Measurements from ENCODE around the gene NFKB2. TPM values are rescaled to one million over a fixed set of nuclear protein-coding genes. Genes with fewer than 3 reads are reported as not detected.

Gene NFKB2
- 15.3 and 24.0 TPM in 2 replicates for total RNA-seq

- DNase-seq (ENCODE audit: low read depth in 2 of 2): peak; percentile 82 to 91
These were observed at the start of gene NFKB2 for GRCh38 chr10:102395400-102396316. Gene NFKB2, plus strand, starts transcription at chr10:102395705. Its CDS starts 255 bp downstream, at chr10:102395960.

GRCh38 chr10:102347236-102347828, 48.2 kb upstream of the NFKB2 start:
- DNase-seq (ENCODE audit: low read depth in 2 of 2): peak; percentile 45 to 80

DNA sequence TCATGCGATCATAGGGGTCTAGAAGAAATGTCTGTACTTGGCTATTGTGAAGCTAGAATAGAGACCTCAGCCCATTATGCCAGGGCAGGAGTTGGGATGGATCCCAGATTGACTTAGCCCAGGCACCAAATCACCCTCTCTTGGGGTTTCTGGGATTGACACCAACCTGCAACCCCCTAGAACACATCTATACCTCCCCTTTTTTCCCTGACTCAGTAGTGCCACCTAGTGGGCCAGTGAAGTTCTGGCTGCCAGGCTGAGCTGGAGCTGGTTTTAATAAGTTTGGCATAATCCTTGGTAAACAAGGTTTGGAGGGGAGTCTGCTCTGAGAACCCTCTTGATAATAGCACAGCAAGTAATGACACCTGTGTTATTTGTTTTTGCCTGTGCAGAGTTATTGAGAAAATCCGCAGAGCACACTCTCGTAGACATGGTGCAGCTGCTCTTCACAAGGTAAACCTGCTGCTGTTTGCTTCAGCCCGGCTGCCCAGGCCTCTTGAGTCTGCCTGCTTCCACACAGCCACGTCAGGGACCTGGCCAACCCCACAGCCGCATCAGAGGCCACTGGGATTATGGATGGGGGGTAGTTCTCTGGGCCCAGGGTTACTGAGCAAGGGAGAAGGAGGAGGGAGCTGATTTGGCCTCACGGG, 43.3 kb upstream of the NFKB2 start:
- DNase-seq (ENCODE audit: low read depth in 2 of 2): peak; percentile 45 to 62

DNA sequence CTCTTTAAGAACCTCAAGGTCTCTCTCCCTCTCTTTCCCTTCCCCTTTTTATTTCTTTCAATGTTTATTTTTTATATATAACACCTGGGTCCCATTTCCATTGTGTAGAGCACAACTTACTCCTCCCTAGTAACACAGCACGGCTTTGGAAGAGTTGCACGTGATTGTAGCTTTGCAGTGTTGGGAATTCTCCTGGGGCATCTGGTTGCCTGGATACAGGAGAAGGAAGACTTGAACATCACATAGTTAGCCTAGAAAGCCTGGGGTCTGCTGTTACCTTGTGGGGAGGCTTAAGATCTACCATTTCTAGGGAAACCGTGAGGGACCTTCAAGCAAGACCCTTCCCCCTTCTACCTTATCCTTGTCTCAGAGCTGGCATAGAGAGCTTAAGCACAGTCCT, 41.1 kb upstream of the NFKB2 start:
- DNase-seq (ENCODE audit: low read depth in 2 of 2): no peak

GRCh38 chr10:102358712-102359382, 36.7 kb upstream of the NFKB2 start:
- DNase-seq (ENCODE audit: low read depth in 2 of 2): no peak

DNA sequence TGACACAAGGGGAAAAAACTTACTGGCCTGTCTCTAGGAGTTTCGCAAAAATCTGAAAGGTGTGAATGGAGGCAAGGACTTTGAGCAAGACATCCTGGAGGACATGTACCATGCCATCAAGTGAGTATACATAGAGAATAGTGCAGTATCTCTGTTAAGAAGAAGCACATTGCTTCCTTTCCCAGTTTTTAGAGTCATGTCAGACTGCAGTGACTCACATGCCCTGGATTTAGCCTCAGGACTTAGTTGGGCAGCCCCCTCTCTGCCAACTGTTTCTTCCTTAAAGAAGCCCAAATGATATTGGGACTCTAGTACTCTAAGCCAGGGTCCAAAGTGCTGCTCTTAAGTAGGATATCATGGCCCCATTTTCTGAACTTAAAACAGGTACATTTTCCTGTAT, 28.1 kb upstream of the NFKB2 start:
- no peak for DNase-seq (ENCODE audit: low read depth in 2 of 2)

DNA sequence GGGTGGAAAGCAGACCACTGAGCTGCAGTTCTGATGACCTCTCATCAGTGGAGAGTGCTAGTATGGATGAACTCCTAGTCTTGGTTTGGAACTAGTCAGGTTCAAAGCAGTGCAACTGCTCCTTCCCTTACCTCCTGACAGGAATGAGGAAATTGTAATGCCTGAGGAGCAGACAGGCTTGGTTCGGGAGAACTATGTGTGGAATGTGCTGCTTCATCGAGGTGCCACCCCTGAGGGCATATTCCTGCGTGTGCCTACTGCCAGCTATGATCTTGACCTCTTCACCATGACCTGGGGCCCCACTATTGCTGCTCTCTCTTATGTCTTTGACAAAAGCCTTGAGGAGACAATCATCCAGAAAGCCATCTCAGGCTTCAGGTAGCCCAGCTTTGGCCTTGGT, 27.4 kb upstream of the NFKB2 start:
- no peak for DNase-seq (ENCODE audit: low read depth in 2 of 2)

- DNase-seq (ENCODE audit: low read depth in 2 of 2): no peak
These were observed 24.2 kb upstream of the NFKB2 start for GRCh38 chr10:102371295-102371694.

GRCh38 chr10:102375250-102375649, 20.3 kb upstream of the NFKB2 start:
- no peak for DNase-seq (ENCODE audit: low read depth in 2 of 2)

DNA sequence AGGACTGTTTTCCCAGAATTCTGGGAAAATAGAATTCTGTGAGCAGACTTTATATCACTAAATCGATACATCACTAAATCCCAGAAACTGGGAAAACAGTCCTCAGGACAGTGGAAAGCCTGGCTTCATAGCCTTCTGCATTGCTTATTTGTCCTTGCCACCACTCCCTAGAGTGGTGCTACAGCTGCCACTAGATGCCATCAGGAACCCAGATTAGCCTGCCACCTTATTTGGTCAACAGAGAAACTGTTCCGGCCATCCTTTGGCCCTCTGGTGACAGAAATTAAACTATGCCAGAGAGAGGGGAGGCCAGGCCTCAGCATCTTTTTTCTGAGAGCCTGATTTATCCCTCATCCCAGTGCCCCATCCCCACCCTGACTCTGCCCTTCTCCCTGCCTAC, 19.6 kb upstream of the NFKB2 start:
- DNase-seq (ENCODE audit: low read depth in 2 of 2): no peak

- DNase-seq (ENCODE audit: low read depth in 2 of 2): no peak
These were observed 18.6 kb upstream of the NFKB2 start for GRCh38 chr10:102376901-102377300.

- DNase-seq (ENCODE audit: low read depth in 2 of 2): no peak
These were observed 16.1 kb upstream of the NFKB2 start for GRCh38 chr10:102379383-102379782.

- DNase-seq (ENCODE audit: low read depth in 2 of 2): no peak
These were observed 13.5 kb upstream of the NFKB2 start for GRCh38 chr10:102381983-102382382.

GRCh38 chr10:102382871-102383270, 12.6 kb upstream of the NFKB2 start:
- DNase-seq (ENCODE audit: low read depth in 2 of 2): no peak

- no peak for DNase-seq (ENCODE audit: low read depth in 2 of 2)
These were observed 11.5 kb upstream of the NFKB2 start for GRCh38 chr10:102384053-102384452.

- DNase-seq (ENCODE audit: low read depth in 2 of 2): no peak
These were observed 10.7 kb upstream of the NFKB2 start for GRCh38 chr10:102384606-102385429.

DNA sequence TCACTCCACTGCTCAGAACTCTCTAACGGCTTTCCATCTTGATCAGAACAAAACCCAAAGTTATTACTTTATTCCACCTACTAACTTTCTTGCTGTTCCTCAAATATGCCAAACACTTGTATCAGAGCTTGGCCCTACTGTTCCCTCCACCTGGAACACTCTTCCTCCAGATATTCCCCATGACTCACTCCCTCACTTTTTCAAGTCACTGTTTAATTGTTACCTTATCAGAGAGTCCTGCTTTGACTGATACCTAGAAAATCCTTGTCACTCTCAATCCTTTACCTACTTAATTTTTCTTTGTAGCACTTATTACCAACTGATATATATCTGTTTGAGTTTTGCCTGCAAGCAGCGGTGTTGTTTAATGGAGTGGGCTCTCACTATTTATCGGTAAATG, 5.6 kb upstream of the NFKB2 start:
- DNase-seq (ENCODE audit: low read depth in 2 of 2): no peak

DNA sequence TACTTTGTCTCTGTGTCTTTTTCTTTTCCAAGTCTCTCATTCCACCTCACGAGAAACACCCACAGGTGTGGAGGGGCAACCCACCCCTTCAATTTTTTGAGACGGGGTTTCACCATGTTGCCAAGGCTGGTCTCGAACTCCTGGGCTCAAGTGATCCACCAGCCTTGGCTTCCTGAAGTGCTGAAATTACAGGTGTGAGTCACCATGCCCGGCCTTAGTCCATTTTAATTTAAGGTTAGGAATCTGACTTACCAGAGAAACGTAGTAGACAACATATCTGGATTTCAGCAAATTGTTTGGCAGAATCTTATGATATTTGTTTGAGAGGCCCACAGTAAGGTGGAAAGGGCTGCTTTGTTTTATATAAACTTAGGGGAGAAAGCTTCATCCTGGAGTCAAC, 3.2 kb upstream of the NFKB2 start:
- DNase-seq (ENCODE audit: low read depth in 2 of 2): no peak

GRCh38 chr10:102393411-102394078, 2.0 kb upstream of the NFKB2 start:
- DNase-seq (ENCODE audit: low read depth in 2 of 2): no peak

DNA sequence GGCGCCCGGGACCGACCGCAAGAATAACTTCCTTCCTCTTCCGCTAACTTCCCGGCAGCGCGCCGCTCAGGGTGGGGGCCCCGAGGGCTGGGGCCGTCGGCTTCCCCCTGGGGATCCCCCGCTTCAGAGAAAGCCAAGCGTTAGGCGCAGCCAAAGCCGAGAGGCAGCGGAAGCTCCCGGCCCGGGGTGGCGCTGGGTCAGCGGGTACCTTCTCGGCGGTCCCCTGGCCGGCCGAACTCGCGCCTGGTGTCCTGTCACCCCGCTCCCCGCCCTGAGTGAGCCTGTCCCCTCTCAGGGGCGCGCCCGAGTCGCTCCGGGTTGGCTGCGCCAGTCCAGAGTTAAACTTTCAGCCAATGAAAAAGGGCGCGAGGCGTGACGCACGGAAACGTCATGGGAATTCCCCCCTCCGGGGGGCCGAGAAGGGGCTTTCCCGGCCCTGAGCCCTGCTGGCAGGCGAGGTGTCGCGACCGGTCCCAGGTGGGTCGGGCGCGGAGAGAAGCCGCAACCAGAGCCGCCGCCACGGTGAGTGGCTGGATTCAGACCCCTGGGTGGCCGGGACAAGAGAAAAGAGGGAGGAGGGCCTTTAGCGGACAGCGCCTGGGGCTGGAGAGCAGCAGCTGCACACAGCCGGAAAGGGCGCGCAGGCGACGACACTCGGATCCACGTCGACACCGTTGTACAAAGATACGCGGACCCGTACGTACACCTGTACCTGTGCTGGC, 1.3 kb upstream of the NFKB2 start:
- peak; percentile 91 to 95 for DNase-seq (ENCODE audit: low read depth in 2 of 2)

Data from dermis microvascular lymphatic vessel endothelial cell (primary cell).